KMS-11 (cell line): ENCODE data around the gene AMPD1.

Experiments
- H2AFZ ChIP-seq: fragments of 200-600 bp; sonication (generic); 2 replicates; pipeline ENCODE4 v1.6.1; 2016; ENCODE audit warnings: antibody characterized with exemption, mixed run types, low read depth
- H3K27ac ChIP-seq: fragments of 200-600 bp; sonication (generic); 2 replicates; pipeline ENCODE4 v1.6.1; 2016; ENCODE audit warnings: mild to moderate bottlenecking, mixed run types
- H3K27me3 ChIP-seq: fragments of 200-600 bp; sonication (generic); 2 replicates; pipeline ENCODE4 v1.6.1; 2017; ENCODE audit warnings: mild to moderate bottlenecking, low read depth, mixed run types, moderate library complexity; ENCODE audit not compliant: insufficient read depth
- H3K36me3 ChIP-seq: fragments of 200-600 bp; sonication (generic); 2 replicates; pipeline ENCODE4 v1.6.1; 2017; ENCODE audit warnings: mild to moderate bottlenecking, mixed run types; ENCODE audit not compliant: insufficient read depth
- H3K4me1 ChIP-seq: fragments of 200-600 bp; sonication (generic); 2 replicates; pipeline ENCODE4 v1.6.1; 2016; ENCODE audit warnings: mild to moderate bottlenecking, low read depth, mixed run types; ENCODE audit not compliant: poor library complexity, severe bottlenecking
- H3K4me2 ChIP-seq: fragments of 200-600 bp; sonication (generic); 2 replicates; pipeline ENCODE4 v1.7.0; 2016; ENCODE audit warnings: mild to moderate bottlenecking, mixed run types
- H3K4me3 ChIP-seq: fragments of 200-600 bp; sonication (generic); IDR thresholded peaks from 2 replicates; pipeline ENCODE4 v1.6.1; 2017; ENCODE audit warnings: low read depth, low read length, mixed read lengths; ENCODE audit not compliant: insufficient read depth
- H3K79me2 ChIP-seq: fragments of 200-600 bp; sonication (generic); 2 replicates; pipeline ENCODE4 v1.6.1; 2016; ENCODE audit warnings: low read depth, mixed run types; ENCODE audit not compliant: insufficient read depth
- H3K9ac ChIP-seq: fragments of 200-600 bp; sonication (generic); 2 replicates; pipeline ENCODE4 v1.6.1; 2016; ENCODE audit warnings: mild to moderate bottlenecking, mixed run types
- H4K20me1 ChIP-seq: fragments of 200-600 bp; sonication (generic); 2 replicates; pipeline ENCODE4 v1.6.1; 2016; ENCODE audit warnings: mild to moderate bottlenecking, mixed run types; ENCODE audit not compliant: insufficient read depth
- TF ChIP-seq, protein P1 (sequence below): fragments of 200-600 bp; sonication (generic); conservative IDR thresholded peaks from 2 replicates; pipeline ENCODE4 v1.6.1; 2017; ENCODE audit warnings: low read depth, mild to moderate bottlenecking, antibody characterized with exemption, low read length, moderate library complexity, mixed read lengths

The AMPD1 gene

DNA sequence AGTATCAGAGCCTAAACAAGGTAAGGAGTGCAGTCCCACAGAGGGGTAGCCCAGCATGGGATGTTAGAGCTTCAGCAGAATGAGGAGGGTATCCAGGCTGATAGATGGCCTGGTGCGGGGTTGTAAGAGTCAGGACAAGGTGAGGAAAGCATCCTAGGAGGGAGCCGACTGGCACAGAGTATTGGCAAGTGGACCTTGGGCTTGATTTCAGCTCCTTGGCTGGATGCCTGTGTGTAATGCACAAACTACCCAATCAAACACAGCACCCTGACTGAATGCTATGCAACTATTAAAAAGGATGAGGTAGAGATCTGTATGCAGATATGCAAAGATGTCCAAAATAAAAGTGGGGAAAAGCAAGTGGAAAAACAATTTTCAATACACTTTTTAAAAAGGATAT is 43.5 kb downstream of the AMPD1 start:
- H3K4me3 ChIP-seq, result no peak overlapping the region
- H3K27me3 ChIP-seq, result no peaks in the 10 kb centered on the region
- H3K27ac ChIP-seq, result no peak overlapping the region
- H3K4me2 ChIP-seq, result no peak overlapping the region
- no peaks in the 10 kb centered on the region for H3K79me2 ChIP-seq
- no peaks in the 10 kb centered on the region for H3K36me3 ChIP-seq
- no peak overlapping the region for H3K9ac ChIP-seq
- no peak overlapping the region for H2AFZ ChIP-seq
- H3K4me1 ChIP-seq, result no peaks in the 10 kb centered on the region
- TF ChIP-seq, protein P1, sequence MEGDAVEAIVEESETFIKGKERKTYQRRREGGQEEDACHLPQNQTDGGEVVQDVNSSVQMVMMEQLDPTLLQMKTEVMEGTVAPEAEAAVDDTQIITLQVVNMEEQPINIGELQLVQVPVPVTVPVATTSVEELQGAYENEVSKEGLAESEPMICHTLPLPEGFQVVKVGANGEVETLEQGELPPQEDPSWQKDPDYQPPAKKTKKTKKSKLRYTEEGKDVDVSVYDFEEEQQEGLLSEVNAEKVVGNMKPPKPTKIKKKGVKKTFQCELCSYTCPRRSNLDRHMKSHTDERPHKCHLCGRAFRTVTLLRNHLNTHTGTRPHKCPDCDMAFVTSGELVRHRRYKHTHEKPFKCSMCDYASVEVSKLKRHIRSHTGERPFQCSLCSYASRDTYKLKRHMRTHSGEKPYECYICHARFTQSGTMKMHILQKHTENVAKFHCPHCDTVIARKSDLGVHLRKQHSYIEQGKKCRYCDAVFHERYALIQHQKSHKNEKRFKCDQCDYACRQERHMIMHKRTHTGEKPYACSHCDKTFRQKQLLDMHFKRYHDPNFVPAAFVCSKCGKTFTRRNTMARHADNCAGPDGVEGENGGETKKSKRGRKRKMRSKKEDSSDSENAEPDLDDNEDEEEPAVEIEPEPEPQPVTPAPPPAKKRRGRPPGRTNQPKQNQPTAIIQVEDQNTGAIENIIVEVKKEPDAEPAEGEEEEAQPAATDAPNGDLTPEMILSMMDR, result no peak
- H4K20me1 ChIP-seq, result no peaks in the 10 kb centered on the region

DNA sequence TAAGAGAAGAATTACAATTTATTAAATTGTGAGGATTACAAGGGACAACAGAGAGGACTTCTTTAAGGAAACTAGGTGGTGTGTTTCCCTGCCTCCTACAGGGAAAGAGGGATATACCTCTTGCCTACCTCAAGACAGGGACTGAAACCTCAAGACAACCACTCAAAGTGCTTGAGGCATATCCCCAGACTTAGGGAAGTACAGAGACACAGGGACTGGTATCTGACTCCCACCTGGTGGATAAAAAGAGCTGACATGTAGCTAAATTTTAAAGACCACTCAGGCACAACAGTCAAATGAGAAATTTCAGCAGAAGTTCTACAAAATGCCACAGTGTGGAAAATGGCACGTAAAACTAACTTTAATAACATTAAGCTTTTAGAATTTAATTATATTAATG is 46.8 kb downstream of the AMPD1 start:
- Histone ChIP-seq H3K79me2 (no peaks in the 10 kb centered on the region), H3K4me3 (no peak overlapping the region), H3K4me2 (no peak overlapping the region), H3K27me3 (no peaks in the 10 kb centered on the region), H3K9ac (no peak overlapping the region), H3K36me3 (no peaks in the 10 kb centered on the region), H3K4me1 (no peaks in the 10 kb centered on the region), H3K27ac (no peak overlapping the region), H2AFZ (no peak overlapping the region), H4K20me1 (no peaks in the 10 kb centered on the region)
- TF ChIP-seq, protein P1, result no peak

DNA sequence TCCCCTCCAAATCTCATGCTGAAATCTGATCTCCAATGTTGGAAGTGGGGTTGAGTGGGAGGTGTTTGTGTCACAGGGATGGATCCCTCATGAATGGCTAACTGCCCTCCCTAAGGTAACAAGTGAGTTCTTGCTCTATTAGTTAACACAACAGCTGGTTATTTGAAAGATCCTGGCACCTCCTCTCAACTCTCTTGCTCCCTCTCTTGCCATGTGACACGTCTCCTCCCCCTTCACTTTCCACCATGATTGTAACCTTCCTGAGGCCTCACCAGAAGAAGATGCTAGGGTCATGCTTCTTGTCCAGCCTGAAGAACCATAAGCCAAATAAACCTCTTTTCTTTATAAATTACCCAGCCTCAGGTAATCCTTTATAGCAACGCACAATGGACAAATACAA is 54.0 kb downstream of the AMPD1 start:
- Histone ChIP-seq H3K4me2 (no peak overlapping the region), H2AFZ (no peak overlapping the region), H3K27ac (no peak overlapping the region), H3K27me3 (no peaks in the 10 kb centered on the region), H3K4me1 (no peaks in the 10 kb centered on the region), H3K4me3 (no peak overlapping the region), H3K36me3 (no peaks in the 10 kb centered on the region), H3K79me2 (no peaks in the 10 kb centered on the region), H4K20me1 (no peaks in the 10 kb centered on the region), H3K9ac (no peak overlapping the region)
- TF ChIP-seq, protein P1, result no peak

DNA sequence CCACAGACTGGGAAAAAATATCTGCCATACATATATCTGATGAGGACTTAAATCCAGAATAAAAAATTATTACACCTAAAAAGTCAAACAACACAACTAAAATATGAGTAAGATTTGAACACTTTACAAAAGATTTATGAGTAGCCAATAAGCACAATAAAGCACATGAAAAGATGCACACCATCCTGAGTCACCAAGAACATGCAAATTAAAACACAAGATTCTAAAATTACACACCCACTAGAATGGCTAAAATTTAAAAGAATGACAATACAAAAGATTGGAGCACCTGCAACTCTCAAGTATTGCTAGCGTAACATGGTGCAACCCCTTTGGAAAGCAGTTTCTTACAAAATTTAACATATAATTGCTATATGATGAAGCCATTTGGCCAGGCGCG is 56.4 kb downstream of the AMPD1 start:
- no peaks in the 10 kb centered on the region for H3K79me2 ChIP-seq
- no peak overlapping the region for H2AFZ ChIP-seq
- H3K9ac ChIP-seq, result no peak overlapping the region
- H3K4me3 ChIP-seq, result no peak overlapping the region
- H4K20me1 ChIP-seq, result no peaks in the 10 kb centered on the region
- no peak overlapping the region for H3K27ac ChIP-seq
- no peak overlapping the region for H3K4me2 ChIP-seq
- H3K36me3 ChIP-seq, result no peaks in the 10 kb centered on the region
- TF ChIP-seq, protein P1, result no peak
- peaks cover 3% of the 10 kb centered on the region for H3K4me1 ChIP-seq
- no peaks in the 10 kb centered on the region for H3K27me3 ChIP-seq
